ENCODE results near the gene FASLG. TPM values are rescaled to one million over a fixed set of nuclear protein-coding genes. Genes with fewer than 3 reads are reported as not detected.

Gene FASLG
- total RNA-seq, 1 experiment from 2014 or later, result not detected

DNA sequence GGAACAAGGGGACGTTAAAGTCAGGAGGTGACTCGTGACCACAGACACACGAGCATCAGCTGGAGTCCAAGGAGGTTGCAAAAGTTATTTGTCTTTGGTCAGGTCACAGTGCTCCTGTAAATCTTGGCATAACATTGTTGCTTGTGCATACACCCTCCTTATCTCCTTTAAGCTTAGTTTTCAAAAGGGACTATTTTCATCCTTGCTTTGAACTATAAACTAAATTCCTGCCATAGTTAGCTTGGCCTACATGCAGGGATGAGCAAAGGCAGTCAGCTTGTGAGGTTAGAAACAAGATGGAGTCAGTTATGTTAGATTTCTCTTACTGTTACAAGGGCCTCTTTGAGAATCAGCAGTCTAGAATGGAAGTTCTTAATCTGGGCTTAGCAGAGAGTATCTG lies 28.0 kb upstream of the FASLG start:
- no peak overlapping the region for H3K4me3 ChIP-seq (ENCODE audit: insufficient read depth, low read depth, low read length)
- DNase-seq, result no peak
- no peaks in the 10 kb centered on the region for H3K36me3 ChIP-seq (replicated peaks; ENCODE audit: control insufficient read depth, insufficient read depth, low read length)
- no peaks in the 10 kb centered on the region for H3K27me3 ChIP-seq (ENCODE audit: control insufficient read depth, insufficient read depth, low read length)

GRCh38 chr1:172637522-172637921 lies 21.4 kb upstream of the FASLG start:
- no peak overlapping the region for H3K4me3 ChIP-seq (ENCODE audit: insufficient read depth, low read depth, low read length)
- H3K27me3 ChIP-seq (ENCODE audit: control insufficient read depth, insufficient read depth, low read length), result no peaks in the 10 kb centered on the region
- no peak for DNase-seq
- no peaks in the 10 kb centered on the region for H3K36me3 ChIP-seq (replicated peaks; ENCODE audit: control insufficient read depth, insufficient read depth, low read length)

DNA sequence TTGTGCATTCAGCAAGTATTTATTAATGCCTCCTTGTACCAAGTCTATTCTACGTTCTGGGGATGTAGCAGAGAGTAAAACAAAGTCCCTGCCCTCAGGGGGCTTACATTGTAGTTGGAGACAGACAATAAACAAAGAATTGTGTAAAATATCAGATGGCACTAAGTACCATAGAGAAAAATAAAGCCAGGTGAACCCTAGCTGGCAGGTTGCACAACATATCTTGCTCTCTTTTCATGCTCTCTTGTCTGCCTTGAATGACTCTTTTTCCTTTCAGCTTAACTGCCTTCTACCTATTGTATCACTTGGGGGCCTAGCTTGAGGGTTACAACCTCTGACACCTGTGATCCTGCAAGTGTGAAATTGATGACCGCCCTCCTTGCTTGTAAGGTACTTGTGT lies 20.7 kb upstream of the FASLG start:
- H3K27me3 ChIP-seq (ENCODE audit: control insufficient read depth, insufficient read depth, low read length), result no peaks in the 10 kb centered on the region
- DNase-seq, result no peak
- H3K36me3 ChIP-seq (replicated peaks; ENCODE audit: control insufficient read depth, insufficient read depth, low read length), result no peaks in the 10 kb centered on the region
- no peak overlapping the region for H3K4me3 ChIP-seq (ENCODE audit: insufficient read depth, low read depth, low read length)

GRCh38 chr1:172638885-172639831 lies 19.7 kb upstream of the FASLG start:
- Histone ChIP-seq H3K27me3 (ENCODE audit: control insufficient read depth, insufficient read depth, low read length) (no peaks in the 10 kb centered on the region), H3K36me3 (replicated peaks; ENCODE audit: control insufficient read depth, insufficient read depth, low read length) (no peaks in the 10 kb centered on the region), H3K4me3 (ENCODE audit: insufficient read depth, low read depth, low read length) (no peak overlapping the region)
- DNase-seq, result no peak

DNA sequence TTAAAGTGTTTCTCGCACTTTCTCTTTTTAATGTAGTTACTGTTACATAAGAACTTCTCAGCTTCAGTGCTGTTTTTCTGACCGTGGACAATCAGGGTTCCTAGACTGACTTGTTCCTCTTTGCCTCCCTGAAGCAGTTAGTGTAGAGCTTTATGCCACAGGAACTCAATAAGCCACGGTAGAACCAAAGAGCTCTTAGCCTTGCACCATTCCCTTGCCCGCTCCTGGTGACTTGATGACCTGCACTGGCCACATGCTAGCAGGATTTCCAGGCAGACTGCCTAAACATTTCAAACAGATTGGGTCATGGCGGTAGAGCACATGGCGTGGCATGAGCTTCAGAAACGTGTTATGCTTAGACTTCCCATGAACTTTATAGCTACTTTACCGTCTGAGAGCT lies 18.8 kb upstream of the FASLG start:
- H3K36me3 ChIP-seq (replicated peaks; ENCODE audit: control insufficient read depth, insufficient read depth, low read length), result no peaks in the 10 kb centered on the region
- no peak overlapping the region for H3K4me3 ChIP-seq (ENCODE audit: insufficient read depth, low read depth, low read length)
- DNase-seq, result no peak
- no peaks in the 10 kb centered on the region for H3K27me3 ChIP-seq (ENCODE audit: control insufficient read depth, insufficient read depth, low read length)

DNA sequence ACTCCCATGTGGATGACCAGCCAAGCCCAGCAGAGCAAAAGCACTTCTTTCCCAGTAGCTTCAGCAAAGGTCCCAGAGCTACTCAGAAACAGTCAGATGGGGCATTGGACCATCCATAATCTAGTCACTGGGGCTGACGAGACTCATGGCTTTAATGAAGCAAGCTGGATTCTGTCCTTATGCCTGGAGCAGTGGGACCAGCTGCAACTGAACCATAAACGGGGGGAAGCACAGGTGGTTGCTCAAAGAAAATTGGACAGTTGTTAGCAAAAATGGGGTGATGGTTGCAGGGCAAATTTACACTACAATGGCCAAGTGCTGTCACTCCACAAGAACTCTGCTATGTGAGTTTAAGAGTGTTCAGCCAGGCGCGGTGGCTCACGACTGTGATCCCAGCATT lies 17.4 kb upstream of the FASLG start:
- Histone ChIP-seq H3K36me3 (replicated peaks; ENCODE audit: control insufficient read depth, insufficient read depth, low read length) (no peaks in the 10 kb centered on the region), H3K4me3 (ENCODE audit: insufficient read depth, low read depth, low read length) (no peak overlapping the region), H3K27me3 (ENCODE audit: control insufficient read depth, insufficient read depth, low read length) (no peaks in the 10 kb centered on the region)
- DNase-seq, result no peak

- Histone ChIP-seq H3K27me3 (ENCODE audit: control insufficient read depth, insufficient read depth, low read length) (no peaks in the 10 kb centered on the region), H3K4me3 (ENCODE audit: insufficient read depth, low read depth, low read length) (no peak overlapping the region), H3K36me3 (replicated peaks; ENCODE audit: control insufficient read depth, insufficient read depth, low read length) (no peaks in the 10 kb centered on the region)
- DNase-seq, result no peak
These were observed 15.9 kb upstream of the FASLG start for GRCh38 chr1:172642970-172643369.

GRCh38 chr1:172646653-172647052 lies 12.2 kb upstream of the FASLG start:
- no peak overlapping the region for H3K4me3 ChIP-seq (ENCODE audit: insufficient read depth, low read depth, low read length)
- H3K27me3 ChIP-seq (ENCODE audit: control insufficient read depth, insufficient read depth, low read length), result no peaks in the 10 kb centered on the region
- no peak for DNase-seq
- no peaks in the 10 kb centered on the region for H3K36me3 ChIP-seq (replicated peaks; ENCODE audit: control insufficient read depth, insufficient read depth, low read length)

- H3K27me3 ChIP-seq (ENCODE audit: control insufficient read depth, insufficient read depth, low read length), result no peaks in the 10 kb centered on the region
- no peaks in the 10 kb centered on the region for H3K36me3 ChIP-seq (replicated peaks; ENCODE audit: control insufficient read depth, insufficient read depth, low read length)
- DNase-seq, result no peak
- H3K4me3 ChIP-seq (ENCODE audit: insufficient read depth, low read depth, low read length), result no peak overlapping the region
These were observed 11.8 kb upstream of the FASLG start for GRCh38 chr1:172647110-172647564.

GRCh38 chr1:172647987-172648386 lies 10.9 kb upstream of the FASLG start:
- no peaks in the 10 kb centered on the region for H3K36me3 ChIP-seq (replicated peaks; ENCODE audit: control insufficient read depth, insufficient read depth, low read length)
- DNase-seq, result no peak
- no peak overlapping the region for H3K4me3 ChIP-seq (ENCODE audit: insufficient read depth, low read depth, low read length)
- no peaks in the 10 kb centered on the region for H3K27me3 ChIP-seq (ENCODE audit: control insufficient read depth, insufficient read depth, low read length)

- no peak overlapping the region for H3K4me3 ChIP-seq (ENCODE audit: insufficient read depth, low read depth, low read length)
- H3K27me3 ChIP-seq (ENCODE audit: control insufficient read depth, insufficient read depth, low read length), result no peaks in the 10 kb centered on the region
- H3K36me3 ChIP-seq (replicated peaks; ENCODE audit: control insufficient read depth, insufficient read depth, low read length), result no peaks in the 10 kb centered on the region
- no peak for DNase-seq
These were observed 8.3 kb upstream of the FASLG start for GRCh38 chr1:172650474-172651193.

- Histone ChIP-seq H3K4me3 (ENCODE audit: insufficient read depth, low read depth, low read length) (no peak overlapping the region), H3K36me3 (replicated peaks; ENCODE audit: control insufficient read depth, insufficient read depth, low read length) (no peaks in the 10 kb centered on the region), H3K27me3 (ENCODE audit: control insufficient read depth, insufficient read depth, low read length) (no peaks in the 10 kb centered on the region)
- DNase-seq, result no peak
These were observed 5.7 kb upstream of the FASLG start for GRCh38 chr1:172653015-172653709.

DNA sequence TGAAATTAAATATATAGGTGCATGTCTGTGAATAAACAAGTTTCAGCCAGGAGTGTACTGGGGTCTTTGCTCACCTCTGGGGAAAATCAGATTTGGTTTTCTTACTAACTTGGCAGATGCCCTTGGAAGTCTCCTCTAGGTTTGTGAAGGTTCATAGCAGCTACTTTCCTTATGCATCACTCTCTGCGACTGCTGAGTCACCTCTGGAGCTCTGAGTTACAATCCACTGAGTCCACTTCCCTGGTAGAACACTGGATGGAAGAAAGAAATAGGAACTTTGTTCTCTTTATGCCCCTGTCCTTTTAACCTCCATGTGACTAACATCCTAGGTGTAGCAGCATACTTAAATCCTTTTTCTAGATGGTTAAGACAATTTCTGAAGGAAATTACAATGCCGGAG lies 4.4 kb upstream of the FASLG start:
- Histone ChIP-seq H3K4me3 (ENCODE audit: insufficient read depth, low read depth, low read length) (no peak overlapping the region), H3K27me3 (ENCODE audit: control insufficient read depth, insufficient read depth, low read length) (no peaks in the 10 kb centered on the region), H3K36me3 (replicated peaks; ENCODE audit: control insufficient read depth, insufficient read depth, low read length) (no peaks in the 10 kb centered on the region)
- DNase-seq, result no peak

DNA sequence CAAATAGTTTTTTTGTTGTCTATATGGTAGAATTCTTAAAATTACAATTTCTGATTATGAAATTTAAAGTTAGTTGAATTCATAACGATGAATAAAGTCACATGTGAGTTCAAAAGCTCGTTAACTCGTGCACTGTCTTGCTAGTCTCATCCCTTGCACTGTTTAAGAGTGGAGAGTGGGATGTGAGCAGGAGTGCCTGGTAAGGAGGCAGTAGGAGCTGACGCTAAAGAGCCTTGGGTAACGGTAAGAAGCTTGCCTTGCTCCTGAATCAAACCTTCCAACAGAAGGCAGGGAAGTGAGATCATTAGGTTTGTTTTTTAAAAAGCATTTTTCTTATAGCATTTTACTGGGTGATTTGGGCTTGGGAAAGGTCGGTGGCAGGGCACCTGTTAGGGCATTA lies 2.3 kb upstream of the FASLG start:
- no peak overlapping the region for H3K4me3 ChIP-seq (ENCODE audit: insufficient read depth, low read depth, low read length)
- no peaks in the 10 kb centered on the region for H3K36me3 ChIP-seq (replicated peaks; ENCODE audit: control insufficient read depth, insufficient read depth, low read length)
- no peaks in the 10 kb centered on the region for H3K27me3 ChIP-seq (ENCODE audit: control insufficient read depth, insufficient read depth, low read length)
- no peak for DNase-seq

Measured in H7 (cell line).